Loucy (cell line): ENCODE results near the gene CAGE1.

Experiments used
- EZH2phosphoT487 ChIP-seq: fragments of 200-600 bp; IDR thresholded peaks from 2 replicates; pipeline ENCODE4 v1.6.1; 2018; ENCODE audit warnings: antibody characterized with exemption, mild to moderate bottlenecking, moderate library complexity, borderline replicate concordance
- TF ChIP-seq, protein P1 (sequence below): fragments of 200-600 bp; sonication (generic); conservative IDR thresholded peaks from 2 replicates; pipeline ENCODE4 v1.5.1; 2014; ENCODE audit warnings: mild to moderate bottlenecking, antibody characterized with exemption, low read length

DNA sequence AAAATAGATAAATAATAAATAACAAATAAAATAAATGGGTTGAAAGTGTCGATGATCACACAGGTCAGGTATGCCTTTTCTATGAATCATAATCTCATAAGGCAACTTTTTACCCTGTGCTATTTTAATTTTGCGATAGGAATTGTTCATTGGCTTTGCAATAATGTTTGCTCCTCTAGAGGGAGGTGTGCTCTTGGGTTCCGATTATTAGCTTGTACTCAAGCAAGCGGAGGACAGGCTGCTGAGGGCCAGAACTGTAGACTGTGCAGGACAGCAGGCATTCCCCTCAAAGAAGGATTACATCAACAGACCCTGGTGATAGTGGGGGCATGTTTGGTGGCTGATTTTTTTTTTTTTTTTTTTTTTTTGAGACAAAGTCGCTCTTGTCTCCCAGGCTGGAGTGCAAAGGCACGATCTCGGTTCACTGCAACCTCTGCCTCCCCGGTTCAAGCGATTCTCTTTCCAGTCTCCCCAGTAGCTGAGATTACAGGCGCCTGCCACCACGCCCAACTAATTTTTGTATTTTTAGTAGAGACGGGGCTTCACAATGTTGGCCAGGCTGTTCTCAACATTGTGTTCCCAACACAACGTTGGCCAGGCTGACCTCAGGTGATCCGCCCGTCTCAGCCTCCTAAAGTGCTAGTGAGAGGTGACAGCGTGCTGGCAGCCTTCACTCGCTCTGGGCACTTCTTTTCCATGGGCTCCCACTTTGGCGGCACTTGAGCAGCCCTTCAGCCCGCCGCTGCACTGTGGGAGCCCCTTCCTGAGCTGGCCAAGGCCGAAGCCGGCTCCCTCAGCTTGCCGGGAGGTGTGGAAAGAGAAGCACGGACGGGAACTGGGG, 35.6 kb upstream of the CAGE1 start:
- TF ChIP-seq, protein P1, sequence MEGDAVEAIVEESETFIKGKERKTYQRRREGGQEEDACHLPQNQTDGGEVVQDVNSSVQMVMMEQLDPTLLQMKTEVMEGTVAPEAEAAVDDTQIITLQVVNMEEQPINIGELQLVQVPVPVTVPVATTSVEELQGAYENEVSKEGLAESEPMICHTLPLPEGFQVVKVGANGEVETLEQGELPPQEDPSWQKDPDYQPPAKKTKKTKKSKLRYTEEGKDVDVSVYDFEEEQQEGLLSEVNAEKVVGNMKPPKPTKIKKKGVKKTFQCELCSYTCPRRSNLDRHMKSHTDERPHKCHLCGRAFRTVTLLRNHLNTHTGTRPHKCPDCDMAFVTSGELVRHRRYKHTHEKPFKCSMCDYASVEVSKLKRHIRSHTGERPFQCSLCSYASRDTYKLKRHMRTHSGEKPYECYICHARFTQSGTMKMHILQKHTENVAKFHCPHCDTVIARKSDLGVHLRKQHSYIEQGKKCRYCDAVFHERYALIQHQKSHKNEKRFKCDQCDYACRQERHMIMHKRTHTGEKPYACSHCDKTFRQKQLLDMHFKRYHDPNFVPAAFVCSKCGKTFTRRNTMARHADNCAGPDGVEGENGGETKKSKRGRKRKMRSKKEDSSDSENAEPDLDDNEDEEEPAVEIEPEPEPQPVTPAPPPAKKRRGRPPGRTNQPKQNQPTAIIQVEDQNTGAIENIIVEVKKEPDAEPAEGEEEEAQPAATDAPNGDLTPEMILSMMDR = peak; percentile 53
- no peak for TF ChIP-seq EZH2phosphoT487
